SK-N-DZ (cell line): ENCODE data around the gene CCDC92B. TPM values are rescaled to one million over a fixed set of nuclear protein-coding genes. Genes with fewer than 3 reads are reported as not detected.
"Not testable (repeated sequence)": the region's sequence is repeated elsewhere in the genome, so short reads cannot be mapped to it uniquely, and the experiment has no call there.

ENCODE experiments used
- DNase-seq: peaks from one replicate; pipeline ENCODE4 v3.0.0-alpha.2; 2015; ENCODE audit warnings: low spot score
- polyA plus RNA-seq, 2 experiments: library from polyadenylated mRNA; depleted of rRNA; stranded (reverse); fragments of >200 nt; gene quantifications; 2 replicates each; pipeline ENCODE4 v1.2.3, GENCODE V29; 2014

The CCDC92B gene
- polyA plus RNA-seq (2014; cell fraction: cytosol; rRNA removed), result 4.1 and 5.3 TPM in 2 replicates
- 3.3 and 4.9 TPM in 2 replicates for polyA plus RNA-seq (2014; cell fraction: nucleus; rRNA removed)

GRCh38 chr17:2749058-2749783 lies at the start of gene CCDC92B:
Gene CCDC92B (minus strand): TSS chr17:2749652. CDS start chr17:2735145, 14,507 bp downstream.
- no peak for DNase-seq

DNA sequence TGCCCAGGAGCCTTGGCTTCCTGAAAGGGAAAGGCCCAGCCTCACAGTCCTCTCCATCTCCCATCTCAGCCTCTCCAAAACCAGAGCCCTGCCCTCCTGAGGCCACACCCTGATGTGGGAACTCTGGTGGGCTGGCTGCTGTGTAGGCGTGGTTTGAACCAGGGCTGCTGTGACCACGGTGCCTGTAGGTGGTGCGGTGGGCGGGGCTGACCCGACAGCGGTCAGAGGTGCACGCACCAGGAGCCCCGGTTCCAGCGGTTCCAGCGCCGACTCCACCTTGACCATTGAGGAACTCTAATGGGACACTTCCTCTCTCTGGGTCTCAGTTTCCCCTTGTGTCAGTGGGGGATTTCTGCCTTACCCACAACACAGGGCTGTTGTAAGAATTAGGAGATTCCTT lies 49.2 kb upstream of the CCDC92B start:
- DNase-seq, result no peak

- DNase-seq, result no peak
Measured at GRCh38 chr17:2798188-2798587, 48.7 kb upstream of the CCDC92B start.

- DNase-seq, result no peak
Measured at GRCh38 chr17:2797637-2798036, 48.2 kb upstream of the CCDC92B start.

DNA sequence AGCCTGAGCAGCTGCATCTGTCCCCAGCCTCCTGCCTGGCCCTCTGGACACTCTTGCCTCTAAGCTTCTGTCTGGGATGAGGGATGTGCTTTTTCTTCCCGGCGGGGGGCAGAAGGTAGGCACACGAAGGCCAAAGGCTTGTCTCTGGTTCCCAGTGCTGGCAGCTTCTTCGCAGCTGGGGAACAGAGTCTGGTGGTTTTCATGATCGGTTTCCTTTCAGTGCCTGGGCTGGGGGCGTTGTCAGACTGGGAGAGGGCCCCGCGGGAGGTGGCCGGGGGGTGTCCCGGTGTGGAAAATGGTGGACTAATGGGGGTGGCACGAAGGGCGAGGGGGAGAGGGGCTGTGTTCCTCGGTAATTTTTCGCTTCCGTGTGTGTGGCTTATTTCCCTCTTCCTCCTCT lies 47.8 kb upstream of the CCDC92B start:
- DNase-seq, result no peak

DNA sequence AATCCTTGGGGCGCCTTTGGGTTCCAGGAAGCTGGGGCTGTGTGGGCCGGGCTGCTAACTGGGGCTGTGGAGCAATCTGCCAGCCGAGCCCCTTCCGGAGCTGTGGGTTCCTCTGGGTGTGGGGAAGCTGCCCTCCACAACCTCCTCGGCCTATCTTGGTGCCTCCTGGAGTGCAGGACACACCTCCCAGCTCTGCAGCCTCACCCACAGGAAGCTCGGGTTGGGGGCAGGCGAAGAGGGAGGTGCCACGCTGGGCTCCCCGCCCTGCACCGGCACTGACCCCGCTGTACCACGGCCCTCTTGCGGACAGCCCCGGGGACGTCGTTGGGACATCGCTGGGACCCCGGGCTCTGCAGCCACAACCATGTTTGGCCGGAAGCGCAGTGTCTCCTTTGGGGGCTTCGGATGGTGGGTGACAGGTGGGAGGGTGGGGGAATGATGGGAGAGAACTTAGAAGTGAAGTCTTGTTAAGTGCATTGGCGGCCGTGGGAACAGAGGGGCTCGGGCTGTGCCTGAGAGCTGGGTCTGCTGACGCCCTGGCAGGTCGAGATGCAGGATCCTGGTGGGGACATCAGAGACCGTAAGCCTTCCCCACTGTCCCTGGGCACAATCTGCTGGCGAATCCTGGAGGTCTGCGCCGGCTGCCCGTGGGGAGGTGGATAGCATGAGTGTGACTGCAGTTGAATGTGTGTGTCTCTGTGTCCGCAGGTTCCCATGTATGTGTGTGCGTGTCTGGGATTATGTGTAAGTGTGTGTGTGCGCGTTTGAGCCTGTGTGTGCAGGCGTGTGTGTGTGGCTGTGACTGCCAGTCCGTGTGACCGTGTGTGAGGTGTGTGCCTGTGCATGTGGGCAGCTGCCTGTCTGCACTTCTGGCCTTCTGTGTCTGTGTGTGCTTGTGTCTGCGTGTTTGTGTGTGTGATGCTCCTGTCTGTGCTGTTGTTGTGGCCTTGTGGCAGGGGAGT lies 47.0 kb upstream of the CCDC92B start, which contains the start of gene RAP1GAP2:
RAP1GAP2 (plus strand) TSS at position 275 of the 962 bp plus-strand sequence; CDS start at position 365, 90 bp downstream.
- no peak for DNase-seq

- DNase-seq, result no peak
Measured at GRCh38 chr17:2795441-2796163, 46.1 kb upstream of the CCDC92B start.

DNA sequence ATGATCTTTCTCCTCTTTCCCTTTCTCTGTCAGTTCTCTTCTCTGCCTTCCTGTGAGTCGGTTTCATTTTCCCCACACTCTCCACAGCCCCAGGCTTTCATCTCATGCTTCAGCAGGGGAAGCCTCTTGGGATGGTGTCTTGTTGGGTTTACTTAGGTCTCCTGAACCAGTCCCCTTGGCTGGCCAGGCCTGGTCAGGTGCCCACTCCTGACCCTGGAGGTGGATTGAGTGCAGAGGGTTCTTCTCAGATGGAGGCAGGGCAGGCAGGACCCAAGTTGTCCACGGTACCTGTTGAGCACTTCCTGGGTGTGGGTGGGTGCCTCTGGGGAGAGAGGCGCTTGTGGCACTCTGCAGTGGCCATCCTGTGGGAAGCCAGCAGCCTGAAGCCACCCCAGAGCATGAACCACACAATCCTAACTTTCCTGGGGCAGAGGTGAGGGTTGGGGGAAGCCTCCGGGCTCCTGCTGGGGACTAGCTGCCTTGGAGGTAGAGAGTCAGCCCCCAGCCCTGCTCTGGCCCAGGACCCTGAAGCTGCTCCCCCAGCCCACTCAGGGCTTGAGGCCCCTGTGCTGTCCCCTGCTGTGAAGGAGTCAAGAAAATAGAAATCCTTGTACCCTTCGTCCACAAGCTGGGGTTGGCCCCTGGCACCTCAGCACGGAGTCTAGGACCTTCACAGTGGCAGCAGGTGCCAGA lies 44.8 kb upstream of the CCDC92B start:
- DNase-seq, result no peak

DNA sequence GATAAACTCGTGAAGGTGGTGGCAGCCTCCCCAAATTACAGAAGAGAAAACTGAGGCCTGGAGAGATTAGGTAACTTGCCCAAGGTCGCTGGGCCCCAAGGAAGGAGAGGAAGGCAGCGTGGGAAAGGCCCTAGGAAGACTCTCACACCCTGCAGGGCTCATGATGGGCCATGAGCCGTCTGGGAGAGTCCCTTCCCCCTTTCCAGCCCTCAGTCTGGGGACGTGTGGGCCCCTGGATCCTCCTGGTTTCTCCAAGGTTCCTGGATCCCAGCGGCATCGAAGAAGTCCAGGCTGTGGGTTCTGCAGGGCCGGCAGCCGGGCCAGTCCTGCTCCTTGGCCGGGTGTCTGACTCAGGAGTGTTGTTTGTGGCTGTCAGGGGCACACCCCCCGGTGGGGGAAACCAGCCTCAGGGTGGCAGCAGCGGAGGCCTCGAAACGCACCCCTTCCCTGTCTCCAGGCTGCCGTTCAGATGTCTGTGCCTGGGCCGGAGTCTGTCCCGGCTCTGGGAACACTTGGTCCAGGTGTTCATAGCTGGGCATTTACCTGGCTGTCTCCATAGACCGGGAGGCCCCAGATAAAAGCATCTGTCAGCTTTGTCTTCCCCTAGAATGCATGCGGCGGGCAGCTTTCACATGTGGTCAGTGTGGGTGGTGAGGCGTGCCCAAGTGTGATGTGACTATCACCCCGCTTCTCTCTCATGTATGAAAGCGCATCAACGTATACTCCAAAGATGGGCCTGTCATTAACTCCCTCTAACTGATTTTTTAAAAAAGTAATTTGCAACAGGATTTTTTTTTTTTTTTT lies 43.1 kb upstream of the CCDC92B start:
- DNase-seq, result no peak

DNA sequence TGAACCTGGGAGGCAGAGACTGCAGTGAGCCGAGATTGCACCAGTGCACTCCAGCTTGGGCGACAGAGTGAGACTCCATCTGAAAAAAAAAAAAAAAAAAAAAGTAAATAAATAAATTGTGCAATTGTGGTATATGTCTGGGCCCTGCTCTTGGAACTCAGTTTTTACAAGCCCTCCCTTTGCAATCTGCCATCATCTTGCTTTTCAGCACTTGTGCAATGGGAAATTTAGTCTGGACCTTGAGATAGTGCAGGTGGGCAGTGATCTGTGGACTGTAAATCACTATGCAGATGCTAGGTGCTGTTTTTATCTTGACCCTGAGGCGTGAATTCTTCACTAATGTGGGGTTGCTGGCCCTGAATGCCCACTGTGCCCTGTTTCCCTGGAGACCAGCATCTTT lies 40.2 kb upstream of the CCDC92B start:
- no peak for DNase-seq

DNA sequence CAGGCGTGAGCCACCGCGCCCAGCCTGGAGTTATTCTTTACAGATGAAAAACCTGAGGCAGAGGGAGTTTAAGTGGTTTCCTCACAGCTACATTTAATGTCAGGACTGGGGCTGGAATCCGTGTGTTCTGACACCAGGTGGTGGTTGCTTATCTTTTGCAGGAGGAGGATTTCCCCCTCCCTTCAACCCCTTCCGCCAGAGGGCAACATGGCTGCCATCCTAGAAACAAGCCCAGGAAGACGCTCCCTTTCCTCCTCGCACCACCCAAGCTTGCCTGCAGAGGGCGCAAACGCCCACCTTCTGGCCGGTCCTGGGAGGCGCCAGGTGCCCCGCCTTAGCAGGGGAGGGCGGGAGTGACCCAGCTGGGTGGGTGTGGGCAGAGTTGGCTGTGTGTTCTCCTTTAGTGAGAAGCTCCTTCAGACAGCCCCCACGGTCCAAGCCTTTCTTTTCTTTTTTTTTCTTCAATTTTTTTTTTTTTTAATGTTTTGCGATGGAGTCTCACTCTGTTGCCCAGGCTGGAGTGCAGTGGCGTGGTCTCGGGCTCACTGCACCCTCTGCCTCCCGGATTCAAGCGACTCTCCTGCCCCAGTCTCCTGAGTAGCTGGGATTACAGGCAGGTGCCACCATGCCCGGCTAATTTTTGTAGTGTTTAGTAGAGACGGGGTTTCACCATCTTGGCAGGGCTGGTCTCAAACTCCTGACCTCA lies 36.9 kb upstream of the CCDC92B start:
- peak; percentile 96 for DNase-seq

DNA sequence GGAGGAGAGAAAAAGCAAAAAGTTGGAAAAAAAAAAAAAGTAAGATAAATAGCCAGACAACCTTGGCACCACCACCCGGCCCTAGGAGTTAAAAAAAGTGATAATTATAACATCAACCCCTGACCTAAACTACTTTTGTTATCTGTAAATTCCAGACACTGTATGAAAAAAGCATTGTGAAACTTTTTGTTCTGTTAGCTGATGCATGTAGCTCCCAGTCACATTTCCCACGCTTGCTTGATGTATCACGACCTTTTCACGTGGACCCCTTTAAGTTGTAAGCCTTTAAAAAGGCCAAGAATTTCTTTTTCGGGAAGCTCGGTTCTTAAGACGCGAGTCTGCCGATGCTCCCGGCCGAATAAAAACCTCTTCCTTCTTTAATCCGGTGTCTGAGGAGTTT lies 35.9 kb upstream of the CCDC92B start:
- DNase-seq, result not testable (repeated sequence)

DNA sequence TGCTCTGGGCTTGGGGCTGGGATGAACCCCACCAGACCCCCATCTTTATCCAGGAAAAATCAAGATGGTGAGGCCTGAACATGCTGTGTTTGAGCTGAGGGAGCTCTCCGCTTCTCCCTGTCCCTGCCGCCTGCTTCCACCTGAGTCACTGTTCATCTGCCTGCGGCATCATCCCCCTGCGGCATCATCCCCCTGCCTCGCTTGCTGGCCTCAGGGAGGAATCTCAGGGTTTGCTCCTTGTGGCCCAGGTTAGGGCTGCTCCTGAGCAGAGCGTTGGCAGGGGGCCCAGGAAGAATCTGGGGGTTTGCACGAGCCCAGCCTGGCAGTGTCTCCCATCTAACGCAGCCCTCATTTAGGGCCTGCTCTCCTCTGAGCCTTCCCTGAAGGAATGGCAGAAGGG lies 35.4 kb upstream of the CCDC92B start:
- DNase-seq, result no peak

DNA sequence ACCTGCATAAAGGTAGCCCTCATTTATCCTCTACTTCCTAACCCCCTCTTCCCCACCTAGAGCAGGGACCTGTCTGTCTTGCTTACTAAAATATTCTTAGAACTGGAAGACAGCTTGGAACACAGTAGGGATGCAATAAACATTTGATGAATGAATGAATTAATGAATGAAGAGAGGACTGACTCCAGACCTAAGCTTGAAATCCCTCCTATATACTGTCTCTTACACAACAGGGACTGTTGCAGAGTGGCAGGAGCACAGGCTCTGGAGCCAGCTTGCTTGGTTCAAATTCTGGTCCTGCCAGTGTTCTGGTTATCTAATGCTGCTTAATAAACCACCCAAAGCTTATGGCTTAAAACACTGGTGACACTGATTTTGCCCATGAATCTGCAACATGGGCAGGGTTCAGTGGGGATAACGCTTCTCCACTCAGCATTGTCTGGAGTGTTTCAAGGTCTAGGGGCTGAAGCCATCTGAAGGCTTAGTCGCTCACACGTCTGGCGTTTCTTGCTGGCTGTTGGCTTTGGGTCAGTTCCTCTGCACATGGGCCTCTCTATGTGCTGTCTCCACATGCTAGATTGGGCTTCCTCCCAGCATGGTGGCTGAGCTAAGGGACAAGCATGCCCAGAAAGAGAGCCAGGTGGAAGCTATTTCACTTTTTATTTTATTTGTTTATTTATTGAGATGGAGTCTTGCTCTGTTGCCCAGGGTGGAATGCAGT lies 34.0 kb upstream of the CCDC92B start:
- no peak for DNase-seq

- no peak for DNase-seq
Measured at GRCh38 chr17:2782055-2782454, 32.6 kb upstream of the CCDC92B start.

GRCh38 chr17:2781598-2781997 lies 32.1 kb upstream of the CCDC92B start:
- DNase-seq, result not testable (repeated sequence)

GRCh38 chr17:2780931-2781454 lies 31.5 kb upstream of the CCDC92B start:
- no peak for DNase-seq

- DNase-seq, result no peak
Measured at GRCh38 chr17:2780256-2780655, 30.8 kb upstream of the CCDC92B start.

- no peak for DNase-seq
Measured at GRCh38 chr17:2779545-2779944, 30.1 kb upstream of the CCDC92B start.
